Neural cell (in vitro differentiated cells): ENCODE measurements around the gene ISCA2. TPM values are rescaled to one million over a fixed set of nuclear protein-coding genes. Genes with fewer than 3 reads are reported as not detected.

Experiments used
- H2AFZ ChIP-seq: fragments of 200-600, 300-800 bp; sonication (generic), shearing (Covaris generic); 2 replicates; pipeline ENCODE4 v1.6.0; 2014; ENCODE audit warnings: low read depth, mild to moderate bottlenecking, antibody characterized with exemption, low read length, moderate library complexity
- H3F3A ChIP-seq: fragments of 200-600 bp; shearing (Covaris generic); 2 replicates; pipeline ENCODE4 v1.6.1; 2016; ENCODE audit warnings: mild to moderate bottlenecking, moderate library complexity, mixed read lengths, antibody characterized with exemption, low read length; ENCODE audit not compliant: insufficient read depth, poor library complexity, severe bottlenecking
- H3K27ac ChIP-seq: fragments of 200-600, 300-800 bp; sonication (generic), shearing (Covaris generic); 2 replicates; pipeline ENCODE4 v1.5.1; 2014; ENCODE audit warnings: mild to moderate bottlenecking, low read length, moderate library complexity
- H3K27me3 ChIP-seq: fragments of 300-800, 200-600 bp; sonication (generic), shearing (Covaris generic); 2 replicates; pipeline ENCODE4 v1.6.0; 2014; ENCODE audit warnings: mild to moderate bottlenecking, low read depth, low read length, moderate library complexity; ENCODE audit not compliant: insufficient read depth
- H3K36me3 ChIP-seq: fragments of 300-800, 200-600 bp; sonication (generic), shearing (Covaris generic); 2 replicates; pipeline ENCODE4 v1.5.1; 2014; ENCODE audit warnings: mild to moderate bottlenecking, antibody characterized with exemption, low read length, moderate library complexity; ENCODE audit not compliant: insufficient read depth
- H3K4me2 ChIP-seq: fragments of 300-800, 200-600 bp; sonication (generic), shearing (Covaris generic); 2 replicates; pipeline ENCODE4 v1.6.0; 2014; ENCODE audit warnings: mild to moderate bottlenecking, low read length
- H3K4me3 ChIP-seq: fragments of 300-800, 200-600 bp; sonication (generic), shearing (Covaris generic); 2 replicates; pipeline ENCODE4 v1.5.1; 2014; ENCODE audit warnings: mild to moderate bottlenecking, low read length, moderate library complexity
- H3K79me2 ChIP-seq: fragments of 200-600 bp; shearing (Covaris generic); replicated peaks from 2 replicates; pipeline ENCODE4 v1.6.0; 2014; ENCODE audit warnings: mild to moderate bottlenecking, low read length, moderate library complexity; ENCODE audit not compliant: insufficient read depth
- H3K9ac ChIP-seq: fragments of 300-800, 200-600 bp; sonication (generic), shearing (Covaris generic); 2 replicates; pipeline ENCODE4 v1.6.1; 2016; ENCODE audit warnings: mild to moderate bottlenecking, low read length, mixed read lengths
- H3K9me2 ChIP-seq: fragments of 200-600 bp; shearing (Covaris generic); 2 replicates; pipeline ENCODE4 v1.6.1; 2016; ENCODE audit warnings: mild to moderate bottlenecking, low read length, mixed read lengths; ENCODE audit not compliant: insufficient read depth
- H3K9me3 ChIP-seq: fragments of 200-600, 300-800 bp; sonication (generic), shearing (Covaris generic); 2 replicates; pipeline ENCODE4 v1.6.1; 2016; ENCODE audit warnings: mild to moderate bottlenecking, mixed run types, low read length, moderate library complexity, mixed read lengths
- H4K20me1 ChIP-seq: fragments of 200-600 bp; shearing (Covaris generic); 2 replicates; pipeline ENCODE4 v1.6.1; 2016; ENCODE audit warnings: mild to moderate bottlenecking, mixed run types; ENCODE audit not compliant: insufficient read depth
- EP300 ChIP-seq: fragments of 450-650 bp; conservative IDR thresholded peaks from 2 replicates; pipeline ENCODE4 v1.6.1; 2014; ENCODE audit warnings: antibody characterized with exemption, mild to moderate bottlenecking, moderate library complexity; ENCODE audit not compliant: poor library complexity, severe bottlenecking
- EZH2 ChIP-seq: fragments of 200-600, 300-800 bp; shearing (Covaris generic), sonication (generic); IDR thresholded peaks from 2 replicates; pipeline ENCODE4 v1.6.1; 2014; ENCODE audit warnings: antibody characterized with exemption, low read length, borderline replicate concordance, mild to moderate bottlenecking; ENCODE audit not compliant: insufficient read depth, poor library complexity, severe bottlenecking
- MXI1 ChIP-seq: fragments of 450-650 bp; conservative IDR thresholded peaks from 2 replicates; pipeline ENCODE4 v1.6.1; 2014; ENCODE audit warnings: antibody characterized with exemption, mild to moderate bottlenecking; ENCODE audit not compliant: poor library complexity, severe bottlenecking
- POLR2AphosphoS5 ChIP-seq: IDR thresholded peaks from 2 replicates; pipeline ENCODE4 v1.6.1; 2012
- RAD21 ChIP-seq: fragments of 450-650 bp; conservative IDR thresholded peaks from 2 replicates; pipeline ENCODE4 v1.6.1; 2014; ENCODE audit warnings: antibody characterized with exemption, mild to moderate bottlenecking, moderate library complexity
- SMC3 ChIP-seq: fragments of 450-650 bp; conservative IDR thresholded peaks from 2 replicates; pipeline ENCODE4 v1.6.1; 2014; ENCODE audit warnings: antibody characterized with exemption, mild to moderate bottlenecking, moderate library complexity; ENCODE audit not compliant: poor library complexity
- TAF1 ChIP-seq: IDR thresholded peaks from 2 replicates; pipeline ENCODE4 v1.6.1; 2012; ENCODE audit warnings: low read depth
- polyA plus RNA-seq: library from polyadenylated mRNA; depleted of rRNA; stranded (reverse); fragments of >200 nt; gene quantifications from 2 replicates; pipeline ENCODE4 v1.2.3, GENCODE V29; 2014
- TF ChIP-seq, protein P1 (sequence below): fragments of 450-650 bp; IDR thresholded peaks from 2 replicates; pipeline ENCODE4 v1.5.1; 2014; ENCODE audit warnings: antibody characterized with exemption, mild to moderate bottlenecking, moderate library complexity; ENCODE audit not compliant: poor library complexity, severe bottlenecking
- TF ChIP-seq, protein P2 (sequence below): IDR thresholded peaks from 2 replicates; pipeline ENCODE4 v1.6.1; 2012; ENCODE audit warnings: borderline replicate concordance

ISCA2 gene
- polyA plus RNA-seq, 1 donor from 2014 or later: 45.1 TPM

GRCh38 chr14:74507840-74508239, 14.3 kb downstream of the ISCA2 start:
- H3K27me3 ChIP-seq: no peaks in the 10 kb centered on the region
- H2AFZ ChIP-seq: no peak overlapping the region
- no peaks in the 10 kb centered on the region for H3K9me2 ChIP-seq
- H3K9me3 ChIP-seq: no peaks in the 10 kb centered on the region
- H3K79me2 ChIP-seq: no peaks in the 10 kb centered on the region
- no peaks in the 10 kb centered on the region for H3K36me3 ChIP-seq
- H3K4me2 ChIP-seq: no peak overlapping the region
- no peaks in the 10 kb centered on the region for H4K20me1 ChIP-seq
- TF ChIP-seq EP300: no peak
- TF ChIP-seq RAD21: no peak
- TF ChIP-seq POLR2AphosphoS5: no peak
- TF ChIP-seq, protein P1, sequence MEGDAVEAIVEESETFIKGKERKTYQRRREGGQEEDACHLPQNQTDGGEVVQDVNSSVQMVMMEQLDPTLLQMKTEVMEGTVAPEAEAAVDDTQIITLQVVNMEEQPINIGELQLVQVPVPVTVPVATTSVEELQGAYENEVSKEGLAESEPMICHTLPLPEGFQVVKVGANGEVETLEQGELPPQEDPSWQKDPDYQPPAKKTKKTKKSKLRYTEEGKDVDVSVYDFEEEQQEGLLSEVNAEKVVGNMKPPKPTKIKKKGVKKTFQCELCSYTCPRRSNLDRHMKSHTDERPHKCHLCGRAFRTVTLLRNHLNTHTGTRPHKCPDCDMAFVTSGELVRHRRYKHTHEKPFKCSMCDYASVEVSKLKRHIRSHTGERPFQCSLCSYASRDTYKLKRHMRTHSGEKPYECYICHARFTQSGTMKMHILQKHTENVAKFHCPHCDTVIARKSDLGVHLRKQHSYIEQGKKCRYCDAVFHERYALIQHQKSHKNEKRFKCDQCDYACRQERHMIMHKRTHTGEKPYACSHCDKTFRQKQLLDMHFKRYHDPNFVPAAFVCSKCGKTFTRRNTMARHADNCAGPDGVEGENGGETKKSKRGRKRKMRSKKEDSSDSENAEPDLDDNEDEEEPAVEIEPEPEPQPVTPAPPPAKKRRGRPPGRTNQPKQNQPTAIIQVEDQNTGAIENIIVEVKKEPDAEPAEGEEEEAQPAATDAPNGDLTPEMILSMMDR: no peak
- TF ChIP-seq TAF1: no peak
- no peak for TF ChIP-seq SMC3
- TF ChIP-seq MXI1: no peak
- TF ChIP-seq, protein P2, sequence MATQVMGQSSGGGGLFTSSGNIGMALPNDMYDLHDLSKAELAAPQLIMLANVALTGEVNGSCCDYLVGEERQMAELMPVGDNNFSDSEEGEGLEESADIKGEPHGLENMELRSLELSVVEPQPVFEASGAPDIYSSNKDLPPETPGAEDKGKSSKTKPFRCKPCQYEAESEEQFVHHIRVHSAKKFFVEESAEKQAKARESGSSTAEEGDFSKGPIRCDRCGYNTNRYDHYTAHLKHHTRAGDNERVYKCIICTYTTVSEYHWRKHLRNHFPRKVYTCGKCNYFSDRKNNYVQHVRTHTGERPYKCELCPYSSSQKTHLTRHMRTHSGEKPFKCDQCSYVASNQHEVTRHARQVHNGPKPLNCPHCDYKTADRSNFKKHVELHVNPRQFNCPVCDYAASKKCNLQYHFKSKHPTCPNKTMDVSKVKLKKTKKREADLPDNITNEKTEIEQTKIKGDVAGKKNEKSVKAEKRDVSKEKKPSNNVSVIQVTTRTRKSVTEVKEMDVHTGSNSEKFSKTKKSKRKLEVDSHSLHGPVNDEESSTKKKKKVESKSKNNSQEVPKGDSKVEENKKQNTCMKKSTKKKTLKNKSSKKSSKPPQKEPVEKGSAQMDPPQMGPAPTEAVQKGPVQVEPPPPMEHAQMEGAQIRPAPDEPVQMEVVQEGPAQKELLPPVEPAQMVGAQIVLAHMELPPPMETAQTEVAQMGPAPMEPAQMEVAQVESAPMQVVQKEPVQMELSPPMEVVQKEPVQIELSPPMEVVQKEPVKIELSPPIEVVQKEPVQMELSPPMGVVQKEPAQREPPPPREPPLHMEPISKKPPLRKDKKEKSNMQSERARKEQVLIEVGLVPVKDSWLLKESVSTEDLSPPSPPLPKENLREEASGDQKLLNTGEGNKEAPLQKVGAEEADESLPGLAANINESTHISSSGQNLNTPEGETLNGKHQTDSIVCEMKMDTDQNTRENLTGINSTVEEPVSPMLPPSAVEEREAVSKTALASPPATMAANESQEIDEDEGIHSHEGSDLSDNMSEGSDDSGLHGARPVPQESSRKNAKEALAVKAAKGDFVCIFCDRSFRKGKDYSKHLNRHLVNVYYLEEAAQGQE: no peak
- TF ChIP-seq EZH2: no peak
- no peaks in the 10 kb centered on the region for H3F3A ChIP-seq
- H3K9ac ChIP-seq: no peak overlapping the region
- H3K4me3 ChIP-seq: no peak overlapping the region
- H3K27ac ChIP-seq: no peak overlapping the region

DNA sequence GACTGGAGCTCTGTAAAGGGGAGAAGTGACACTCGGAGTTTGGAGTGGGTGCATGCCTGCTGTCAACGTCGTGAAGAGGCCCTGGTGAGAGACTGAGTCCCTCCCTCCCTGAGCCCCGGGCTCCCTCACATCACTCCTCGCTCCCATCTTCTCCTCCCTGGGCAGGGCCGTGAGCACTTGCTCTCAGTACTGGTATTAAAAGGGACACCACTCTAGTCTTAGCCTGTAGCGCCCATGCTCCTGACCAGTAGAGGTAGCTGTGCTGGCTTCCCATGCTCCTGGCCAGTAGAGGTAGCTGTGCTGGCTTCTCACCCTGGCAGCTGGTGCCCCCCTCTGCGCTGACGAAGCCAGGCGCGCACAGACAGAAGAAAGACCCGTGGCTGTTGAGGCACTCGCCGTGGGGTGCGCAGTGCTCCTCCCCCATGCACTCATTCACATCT, 14.7 kb downstream of the ISCA2 start:
- Histone ChIP-seq H3K9me3 (no peaks in the 10 kb centered on the region), H3K36me3 (no peaks in the 10 kb centered on the region), H3F3A (no peaks in the 10 kb centered on the region), H2AFZ (no peak overlapping the region), H4K20me1 (no peaks in the 10 kb centered on the region), H3K27ac (no peak overlapping the region), H3K4me2 (no peak overlapping the region), H3K9me2 (no peaks in the 10 kb centered on the region), H3K79me2 (no peaks in the 10 kb centered on the region), H3K4me3 (no peak overlapping the region), H3K27me3 (no peaks in the 10 kb centered on the region), H3K9ac (no peak overlapping the region)
- TF ChIP-seq EZH2 (no peak), MXI1 (no peak)
- TF ChIP-seq, protein P2: no peak
- TF ChIP-seq, protein P1: peak; percentile 16
